Activated CD4-positive, CD25-positive, alpha-beta regulatory T cell treated with anti-CD3 and anti-CD28 coated beads, Interleukin-2, amount 50 U/mL, for 16 hours (primary cell): Measurements from ENCODE around the gene CHRM1.
A peak's percentile ranks its signal among the peaks of the same experiment; 100 is the strongest.

ENCODE experiments used
- DNase-seq: peaks from one replicate; pipeline ENCODE4 v3.0.0-alpha.2; 2020; ENCODE audit warnings: low read depth, low spot score

The CHRM1 gene

DNA sequence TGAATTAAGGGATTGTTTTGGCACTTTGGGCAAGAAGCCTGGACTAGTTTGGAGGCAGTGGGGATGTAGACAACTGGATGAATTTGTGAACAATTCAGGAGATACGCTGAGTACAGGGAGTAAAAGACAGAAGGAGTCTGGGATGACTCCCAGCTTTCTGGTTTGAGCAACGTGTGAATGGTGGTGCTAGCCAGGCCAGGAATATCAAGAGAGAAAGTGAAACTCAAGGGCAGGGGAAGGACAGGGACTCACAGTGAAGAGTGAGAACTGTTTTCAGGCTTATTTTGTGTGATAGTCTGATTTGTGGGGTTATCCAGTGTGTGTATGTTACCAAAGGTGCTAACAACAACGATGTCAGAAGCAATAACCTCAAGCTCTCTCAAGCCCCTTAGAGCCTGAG, 15.9 kb downstream of the CHRM1 start:
- DNase-seq: no peak

DNA sequence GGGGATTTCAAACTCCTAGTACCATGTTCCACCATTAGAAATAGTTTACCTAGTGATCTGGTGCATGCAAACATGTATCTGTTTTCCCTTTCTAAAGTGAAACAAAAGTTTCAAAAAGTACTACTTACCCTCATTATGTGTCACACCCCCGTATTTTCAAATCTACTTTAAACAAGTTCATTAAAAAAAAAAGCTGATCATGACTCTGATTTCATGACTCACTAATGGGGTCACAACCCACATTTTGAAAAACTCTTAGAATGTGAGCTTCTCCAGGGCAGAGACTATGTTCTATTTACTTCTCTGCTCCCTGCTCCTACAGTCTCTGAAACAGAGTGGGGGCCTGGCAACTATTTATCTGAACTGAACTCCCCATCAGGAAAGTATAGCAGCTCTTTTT, 18.2 kb downstream of the CHRM1 start:
- DNase-seq: no peak

DNA sequence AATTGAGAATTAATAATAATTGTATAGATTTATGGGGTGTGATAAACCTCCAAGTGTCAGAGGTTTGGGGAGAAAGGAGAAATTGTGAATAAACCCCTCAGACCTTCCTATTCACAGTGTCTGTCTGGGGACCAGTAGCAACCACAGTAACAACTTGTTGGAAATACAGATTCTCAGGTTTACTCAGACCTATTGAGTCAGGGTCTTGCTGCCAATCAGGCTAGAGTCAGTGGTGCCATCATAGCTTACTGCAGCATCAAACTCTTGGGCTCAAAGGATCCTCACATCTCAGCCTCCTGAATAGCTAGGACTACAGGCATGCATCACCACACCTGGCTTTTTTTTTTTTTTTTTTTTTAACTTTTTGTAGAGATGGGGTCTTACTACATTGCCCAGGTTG, 23.1 kb downstream of the CHRM1 start:
- no peak for DNase-seq

DNA sequence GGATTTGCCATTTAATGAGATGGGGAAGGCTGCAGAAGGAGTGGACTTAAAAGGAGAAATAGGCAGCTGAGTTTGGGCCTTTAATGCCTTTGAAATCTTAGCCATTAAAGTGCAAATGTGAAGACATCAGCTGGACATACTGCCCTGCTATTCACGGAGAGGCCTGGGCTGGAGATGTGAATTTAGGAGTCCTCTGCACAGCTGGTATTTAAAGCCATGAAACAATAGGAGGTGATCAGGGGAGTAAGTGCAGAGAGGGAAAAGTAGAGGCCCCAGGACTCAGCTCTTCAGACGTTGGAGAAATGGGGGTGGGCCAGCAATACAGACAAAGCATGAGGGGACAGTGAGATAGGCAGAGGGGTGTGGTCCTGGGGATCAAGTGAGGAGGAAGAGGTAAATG, 23.9 kb downstream of the CHRM1 start:
- no peak for DNase-seq

DNA sequence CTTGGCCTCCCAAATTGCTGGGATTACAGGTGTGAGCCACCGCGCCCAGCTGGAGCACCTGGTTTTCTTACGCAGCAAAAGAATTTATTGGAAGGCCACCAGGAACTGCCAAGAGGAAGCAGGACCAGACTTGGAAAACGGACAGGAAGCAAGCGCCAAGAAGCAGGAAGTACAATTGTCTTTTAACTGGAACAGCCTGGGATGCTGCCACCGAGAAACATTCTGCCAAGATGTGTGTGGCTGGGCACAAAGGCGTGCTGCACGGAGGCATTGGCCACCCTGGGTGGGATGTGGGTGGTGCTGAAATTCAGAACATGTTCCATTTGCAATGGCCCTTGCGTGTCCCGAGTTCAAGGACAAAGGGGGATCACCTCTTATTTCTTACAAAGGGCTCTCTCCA, 25.1 kb downstream of the CHRM1 start:
- no peak for DNase-seq

DNA sequence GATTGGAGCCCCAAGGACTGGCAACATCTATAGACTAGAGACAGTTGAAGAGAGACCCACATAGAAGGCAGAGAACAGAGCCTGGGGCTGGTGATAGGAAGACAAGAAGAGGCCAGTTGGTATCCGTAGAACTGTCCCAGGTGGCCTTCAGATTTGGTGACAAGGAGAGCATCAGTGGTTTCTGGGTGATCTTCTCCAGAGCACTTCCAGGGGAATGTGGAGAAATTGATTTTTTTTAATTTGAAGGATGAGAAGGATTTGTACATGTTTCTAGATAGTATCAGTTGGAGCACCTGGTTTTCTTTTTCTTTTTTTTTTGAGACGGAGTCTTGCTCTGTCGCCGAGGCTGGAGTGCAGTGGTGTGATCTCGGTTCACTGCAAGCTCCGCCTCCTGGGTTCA, 25.7 kb downstream of the CHRM1 start:
- DNase-seq: no peak

DNA sequence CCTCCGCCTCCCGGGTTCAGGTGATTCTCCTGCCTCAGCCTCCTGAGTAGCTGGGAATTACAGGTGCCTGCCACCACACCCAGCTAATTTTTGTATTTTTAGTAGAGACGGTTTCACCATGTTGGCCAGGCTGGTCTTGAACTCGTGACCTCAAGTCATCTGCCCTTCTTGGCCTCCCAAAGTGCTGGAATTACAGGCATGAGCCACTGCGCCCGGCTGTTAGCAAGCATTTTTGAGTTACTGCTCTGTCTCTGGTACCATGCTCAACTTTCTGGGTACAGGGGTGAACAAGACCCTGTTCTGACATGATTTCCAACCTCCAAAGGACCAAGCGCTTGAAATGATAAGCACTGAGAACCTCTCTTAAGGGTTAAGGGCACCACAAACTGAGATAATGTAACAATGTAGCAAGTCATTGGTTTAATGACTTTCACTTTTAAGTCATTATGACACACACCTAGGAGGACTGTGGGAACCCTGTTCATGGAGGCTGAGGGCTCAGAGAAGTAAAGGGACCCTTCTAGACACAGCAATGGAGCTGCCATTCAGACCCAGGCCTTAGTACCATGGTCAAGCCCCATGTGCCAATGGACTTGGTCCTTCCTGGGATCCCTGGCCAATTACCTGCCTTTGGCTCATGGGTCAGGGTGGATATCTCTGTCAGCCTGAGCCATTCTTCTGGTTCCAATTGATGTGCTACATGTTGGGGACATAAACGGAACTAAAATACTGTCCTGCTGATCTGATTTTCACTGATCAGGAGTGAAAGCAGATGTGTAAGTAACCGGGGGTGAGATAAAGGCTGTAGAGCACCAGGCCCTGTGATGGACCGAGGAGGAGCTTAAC, 28.9 kb downstream of the CHRM1 start:
- no peak for DNase-seq

DNA sequence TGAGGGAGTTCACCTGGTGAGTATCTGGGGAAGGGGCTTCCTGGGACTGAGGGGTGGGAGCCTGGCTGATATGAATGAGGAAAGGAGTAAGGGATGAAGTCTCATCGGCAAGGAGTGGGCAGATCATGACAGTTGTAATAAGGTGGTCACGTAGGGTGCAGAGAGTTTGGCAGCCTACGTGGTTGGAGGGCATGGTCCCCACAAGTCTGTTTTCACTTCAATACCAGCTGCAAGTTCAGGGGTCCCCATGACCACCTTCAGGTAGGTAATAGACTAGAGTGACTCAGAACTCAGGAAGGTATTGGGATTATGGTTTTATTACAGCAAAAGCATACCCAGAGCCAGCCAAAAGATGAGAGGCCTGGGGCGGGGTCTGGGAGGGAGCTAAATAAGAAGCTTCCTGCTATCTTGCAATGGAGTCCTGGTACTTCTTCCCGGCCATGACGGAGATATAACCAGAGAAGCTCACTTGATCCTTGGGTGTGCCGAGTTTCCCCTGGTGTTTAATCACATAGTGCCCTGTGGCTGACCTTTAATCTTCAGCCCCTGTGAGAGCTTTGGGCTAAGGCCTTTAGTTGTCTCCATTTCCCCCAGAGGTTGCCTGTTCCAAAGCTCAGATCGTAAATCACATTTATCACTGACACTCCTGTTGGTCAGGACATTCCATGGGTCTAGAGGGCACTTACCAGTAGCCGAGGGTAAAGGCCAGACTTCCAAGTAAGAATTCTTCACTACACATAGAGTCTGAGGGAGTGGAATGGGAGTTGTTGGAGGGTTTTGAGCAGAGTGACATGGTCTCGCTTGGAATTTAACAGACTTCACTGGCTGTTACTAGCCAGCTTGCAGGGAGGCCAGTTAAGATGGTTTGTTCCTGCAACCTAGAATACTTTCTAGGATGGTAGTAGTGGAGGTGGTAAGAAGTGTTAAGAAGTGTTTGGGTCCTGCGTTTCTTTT, 31.4 kb downstream of the CHRM1 start:
- DNase-seq: no peak

DNA sequence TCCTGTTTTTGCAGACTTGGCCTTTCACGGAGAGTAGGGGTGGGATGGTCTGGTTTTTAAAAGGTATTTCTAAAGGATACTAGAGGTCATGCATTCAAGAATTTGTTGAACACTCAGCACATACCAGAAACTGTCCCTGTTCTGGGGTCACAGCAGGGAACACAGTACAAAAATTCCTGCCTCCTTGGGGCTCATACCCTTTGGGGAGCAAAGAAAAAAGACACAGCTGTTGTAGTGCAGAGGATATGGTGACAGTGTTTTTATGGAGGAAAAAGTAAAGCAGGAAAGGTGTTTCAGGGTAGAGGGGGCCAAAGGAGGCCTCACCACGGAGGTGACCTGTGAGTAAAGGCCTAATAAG, 32.1 kb downstream of the CHRM1 start:
- no peak for DNase-seq

DNA sequence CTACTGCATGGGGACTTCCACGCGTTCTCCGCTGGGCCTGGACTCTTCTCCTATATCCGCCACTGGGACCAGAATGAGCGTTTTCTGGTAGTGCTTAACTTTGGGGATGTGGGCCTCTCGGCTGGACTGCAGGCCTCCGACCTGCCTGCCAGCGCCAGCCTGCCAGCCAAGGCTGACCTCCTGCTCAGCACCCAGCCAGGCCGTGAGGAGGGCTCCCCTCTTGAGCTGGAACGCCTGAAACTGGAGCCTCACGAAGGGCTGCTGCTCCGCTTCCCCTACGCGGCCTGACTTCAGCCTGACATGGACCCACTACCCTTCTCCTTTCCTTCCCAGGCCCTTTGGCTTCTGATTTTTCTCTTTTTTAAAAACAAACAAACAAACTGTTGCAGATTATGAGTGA, 32.8 kb downstream of the CHRM1 start:
- no peak for DNase-seq

DNA sequence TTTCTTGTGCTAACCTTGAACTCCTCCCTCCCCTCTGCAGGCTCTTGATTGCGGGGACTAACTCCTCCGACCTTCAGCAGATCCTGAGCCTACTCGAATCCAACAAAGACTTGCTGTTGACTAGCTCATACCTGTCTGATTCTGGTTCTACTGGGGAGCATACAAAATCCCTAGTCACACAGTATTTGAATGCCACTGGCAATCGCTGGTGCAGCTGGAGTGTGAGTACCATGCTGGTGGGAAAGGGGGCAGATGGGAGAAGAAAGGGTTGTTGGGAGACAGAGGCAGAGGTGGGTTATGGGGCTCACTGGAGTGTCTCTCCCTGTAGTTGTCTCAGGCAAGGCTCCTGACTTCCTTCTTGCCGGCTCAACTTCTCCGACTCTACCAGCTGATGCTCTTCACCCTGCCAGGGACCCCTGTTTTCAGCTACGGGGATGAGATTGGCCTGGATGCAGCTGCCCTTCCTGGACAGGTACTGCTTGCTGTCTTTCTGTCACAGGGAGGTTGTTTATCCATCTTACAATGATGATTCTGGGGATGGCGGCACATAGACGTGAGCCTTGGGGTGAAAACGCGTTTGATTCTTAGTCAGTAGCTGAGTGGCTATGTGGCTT, 35.9 kb downstream of the CHRM1 start:
- no peak for DNase-seq

DNA sequence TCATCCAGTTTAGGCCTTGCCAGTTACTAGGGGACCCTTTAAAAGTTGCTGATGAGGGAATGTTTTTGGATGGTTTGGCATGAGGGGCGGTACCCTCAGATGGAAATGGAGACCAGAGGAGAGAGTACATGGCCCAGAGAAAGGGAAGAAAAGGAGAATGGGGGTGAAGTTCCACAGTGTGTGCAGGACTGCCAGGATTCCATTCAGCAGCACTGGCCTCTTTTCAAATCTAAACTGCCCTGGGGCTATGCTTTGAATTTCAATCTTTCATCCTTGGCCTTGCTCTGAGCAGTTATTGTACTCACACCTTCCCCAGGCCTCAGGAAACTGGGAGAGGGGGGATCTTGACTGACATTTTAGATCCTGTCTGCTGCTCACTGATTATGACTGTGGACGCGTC, 37.5 kb downstream of the CHRM1 start:
- no peak for DNase-seq

DNA sequence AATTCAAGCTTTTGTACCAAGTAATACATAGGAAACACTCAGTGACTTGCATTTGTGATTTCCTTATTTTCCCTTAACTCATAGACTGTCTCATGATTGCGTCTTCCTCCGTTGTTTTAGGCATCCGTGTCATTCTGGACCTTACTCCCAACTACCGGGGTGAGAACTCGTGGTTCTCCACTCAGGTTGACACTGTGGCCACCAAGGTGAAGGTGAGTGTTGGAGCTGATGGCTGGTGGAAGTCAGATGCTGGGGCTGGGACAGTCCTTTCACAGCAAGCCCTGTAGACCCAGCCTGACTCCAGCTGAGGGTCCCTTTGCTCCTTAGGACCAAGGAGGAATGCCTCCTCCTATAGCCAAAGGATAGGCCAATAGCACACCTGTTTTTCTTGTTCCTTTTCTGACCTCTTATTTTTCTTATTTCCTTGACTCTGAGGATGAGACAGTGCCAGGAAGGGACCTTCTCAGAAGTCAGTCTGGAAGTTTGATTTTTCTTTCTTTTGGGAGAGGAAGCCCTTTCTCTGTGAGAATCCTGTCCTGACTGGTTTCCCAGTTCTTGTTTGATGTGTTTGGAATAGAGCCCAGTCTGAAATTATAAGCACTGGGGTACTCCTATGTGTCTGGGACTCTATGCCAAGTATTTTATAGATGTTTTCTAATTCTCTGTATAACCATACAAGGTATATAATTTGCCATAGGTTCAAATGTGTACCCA, 38.2 kb downstream of the CHRM1 start:
- no peak for DNase-seq

DNA sequence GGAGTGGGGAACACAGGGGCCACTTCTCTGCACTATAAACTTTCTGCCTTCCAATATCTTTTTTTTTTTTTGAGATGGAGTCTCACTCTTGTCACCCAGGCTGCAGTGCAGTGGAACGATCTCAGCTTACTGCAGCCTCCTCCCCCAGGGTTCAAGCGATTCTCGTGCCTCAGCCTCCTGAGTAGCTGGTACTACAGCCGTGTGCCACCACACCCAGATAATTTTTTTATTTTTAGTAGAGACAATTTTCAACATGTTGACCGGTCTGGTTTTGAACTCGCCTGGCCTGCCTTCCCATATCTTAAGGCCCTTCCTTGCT, 38.8 kb downstream of the CHRM1 start:
- DNase-seq: no peak

DNA sequence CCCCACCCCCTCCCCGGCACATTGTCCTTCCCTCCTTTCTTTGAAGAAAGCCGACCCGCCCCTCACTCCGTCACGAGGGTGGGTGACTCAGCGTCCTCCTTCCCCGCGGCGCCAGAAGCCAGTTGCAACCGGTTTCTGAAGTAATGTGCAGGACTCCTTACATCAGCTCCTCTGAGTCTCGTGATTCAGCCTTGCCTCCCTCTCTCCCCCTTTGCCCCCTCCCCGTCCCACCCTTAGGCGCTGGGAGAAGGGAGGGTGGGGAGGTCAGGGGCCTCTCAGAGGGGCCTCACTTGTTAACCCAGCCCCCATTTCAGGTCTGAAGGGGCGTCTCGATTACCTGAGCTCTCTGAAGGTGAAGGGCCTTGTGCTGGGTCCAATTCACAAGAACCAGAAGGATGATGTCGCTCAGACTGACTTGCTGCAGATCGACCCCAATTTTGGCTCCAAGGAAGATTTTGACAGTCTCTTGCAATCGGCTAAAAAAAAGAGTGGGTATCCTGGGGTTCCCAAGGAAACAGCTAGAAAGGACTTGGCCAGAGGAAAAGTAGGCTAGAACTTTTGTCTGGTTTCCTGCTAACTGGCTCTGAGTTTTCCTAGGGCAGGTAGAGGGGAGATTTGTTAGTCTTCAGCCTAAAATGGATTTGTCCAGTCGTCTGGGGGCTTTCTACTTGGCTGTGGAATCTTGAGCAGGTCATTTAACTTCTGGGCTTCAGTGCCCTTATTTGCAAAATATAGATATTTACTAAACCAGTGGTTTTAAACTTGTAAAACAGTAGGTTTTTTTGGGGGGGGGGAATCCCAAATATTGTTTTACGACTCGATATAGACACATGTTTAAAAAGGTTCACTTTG, 39.4 kb downstream of the CHRM1 start:
- DNase-seq: peak; percentile 89

DNA sequence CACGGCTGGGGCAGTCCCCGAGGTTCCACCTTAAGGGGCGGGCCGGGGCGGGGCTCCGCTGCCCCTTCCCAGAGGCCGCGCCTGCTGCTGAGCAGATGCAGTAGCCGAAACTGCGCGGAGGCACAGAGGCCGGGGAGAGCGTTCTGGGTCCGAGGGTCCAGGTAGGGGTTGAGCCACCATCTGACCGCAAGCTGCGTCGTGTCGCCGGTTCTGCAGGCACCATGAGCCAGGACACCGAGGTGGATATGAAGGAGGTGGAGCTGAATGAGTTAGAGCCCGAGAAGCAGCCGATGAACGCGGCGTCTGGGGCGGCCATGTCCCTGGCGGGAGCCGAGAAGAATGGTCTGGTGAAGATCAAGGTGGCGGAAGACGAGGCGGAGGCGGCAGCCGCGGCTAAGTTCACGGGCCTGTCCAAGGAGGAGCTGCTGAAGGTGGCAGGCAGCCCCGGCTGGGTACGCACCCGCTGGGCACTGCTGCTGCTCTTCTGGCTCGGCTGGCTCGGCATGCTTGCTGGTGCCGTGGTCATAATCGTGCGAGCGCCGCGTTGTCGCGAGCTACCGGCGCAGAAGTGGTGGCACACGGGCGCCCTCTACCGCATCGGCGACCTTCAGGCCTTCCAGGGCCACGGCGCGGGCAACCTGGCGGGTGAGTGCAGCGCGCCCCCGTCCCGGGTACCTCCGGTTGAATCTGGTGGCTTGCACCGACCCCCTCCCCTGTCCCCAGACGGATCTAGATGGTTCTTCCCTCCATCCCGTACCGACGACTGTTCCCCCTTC, 40.2 kb downstream of the CHRM1 start, which contains the start of gene SLC3A2:
SLC3A2 (plus strand) TSS at position 94 of the 776 bp plus-strand sequence; CDS start at position 222, 128 bp downstream.
- DNase-seq: peak; percentile 76

DNA sequence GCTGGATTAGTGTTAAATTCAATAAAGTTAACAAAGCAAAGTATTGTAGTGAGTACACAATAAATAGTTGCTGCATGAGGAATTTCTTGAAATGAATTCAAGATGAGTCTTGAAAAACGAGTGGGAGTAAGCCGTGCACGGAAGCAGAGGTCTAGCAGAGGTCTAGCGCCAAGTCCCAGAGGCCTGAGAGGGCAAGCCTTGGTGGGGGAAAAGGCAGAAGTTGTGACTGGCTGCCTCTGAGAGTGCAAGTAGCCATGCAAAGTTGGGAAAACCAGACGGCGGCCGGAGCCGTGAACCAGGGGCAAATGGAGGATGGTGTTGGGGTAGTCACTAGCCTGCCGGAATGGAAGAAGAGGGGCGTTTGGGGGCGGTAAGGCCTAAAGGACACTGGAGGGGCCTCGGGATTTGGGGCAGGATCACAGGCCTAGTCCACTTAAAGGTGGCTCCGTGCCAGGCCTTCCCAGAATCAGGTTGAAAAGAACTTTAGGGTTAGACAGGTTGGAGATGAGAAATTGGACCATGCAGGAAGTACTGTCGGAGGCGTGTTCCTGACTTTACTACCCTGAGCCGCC, 40.8 kb downstream of the CHRM1 start:
- no peak for DNase-seq

DNA sequence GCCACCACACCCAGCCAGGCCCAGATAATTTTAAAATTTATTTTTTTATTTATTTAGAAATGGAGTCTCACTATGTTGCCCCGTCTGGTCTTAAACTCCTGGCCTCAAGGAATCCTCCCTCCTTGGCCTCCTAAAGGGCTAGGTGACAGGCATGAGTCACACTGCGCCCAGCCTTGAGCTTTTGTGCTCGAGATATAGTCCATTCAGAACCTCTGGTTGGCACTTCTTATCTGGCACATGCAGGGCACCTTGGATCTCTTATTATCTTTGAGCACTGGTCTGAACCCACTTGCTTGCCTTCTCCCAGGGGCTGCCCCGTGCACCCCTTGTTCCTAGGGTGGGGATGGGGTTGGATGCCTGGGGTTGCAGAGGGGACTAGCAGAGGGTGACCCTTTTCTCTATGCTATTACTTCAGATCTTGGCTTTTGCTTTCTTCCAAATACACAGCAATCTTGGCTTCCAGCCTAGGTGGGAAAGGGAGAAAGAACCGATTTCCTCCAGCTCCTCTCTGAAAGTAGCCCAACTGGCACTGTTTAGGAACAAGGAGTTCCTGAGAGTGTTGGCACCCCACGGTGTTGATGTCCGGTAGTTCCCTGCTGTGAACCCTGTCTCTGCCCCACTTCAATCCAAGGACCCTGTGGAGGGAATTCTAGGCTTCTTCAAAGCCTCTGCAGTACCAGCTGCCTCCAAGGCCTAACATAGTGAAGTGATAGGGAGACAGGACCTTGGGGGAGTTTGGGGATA, 41.8 kb downstream of the CHRM1 start:
- no peak for DNase-seq

DNA sequence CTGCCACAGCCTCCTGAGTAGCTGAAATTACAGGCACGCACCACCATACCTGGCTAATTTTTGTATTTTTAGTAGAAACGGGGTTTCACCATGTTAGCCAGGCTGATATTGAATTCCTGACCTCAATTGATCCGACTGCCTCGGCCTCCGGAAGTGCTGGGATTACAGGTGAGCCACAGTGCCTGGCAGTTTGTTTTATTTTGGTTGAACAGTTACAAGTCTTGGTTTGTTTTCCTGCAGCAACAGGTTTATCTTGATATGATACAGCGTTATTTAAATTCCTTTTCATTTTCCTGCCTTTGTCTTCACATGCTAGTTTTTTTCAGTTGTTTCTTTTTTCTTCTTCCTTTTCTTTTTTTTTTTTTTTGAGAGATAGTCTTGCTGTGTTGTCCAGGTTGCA, 44.5 kb downstream of the CHRM1 start:
- no peak for DNase-seq
